HG02759 (cell line): ENCODE data around the gene HAGH.
"Not testable (repeated sequence)": the region's sequence is repeated elsewhere in the genome, so short reads cannot be mapped to it uniquely, and the experiment has no call there.

Experiments
- ATAC-seq: cut with Tn5 transposase; IDR thresholded peaks from one replicate; pipeline ENCODE4 v1.9.1; 2021; ENCODE audit warnings: mild to moderate bottlenecking, moderate library complexity; ENCODE audit not compliant: unreplicated experiment

The HAGH gene

GRCh38 chr16:1815461-1815860 lies 11.2 kb downstream of the HAGH start:
- ATAC-seq = no peak

GRCh38 chr16:1812732-1813163 lies 13.9 kb downstream of the HAGH start:
- no peak for ATAC-seq

GRCh38 chr16:1810536-1810935 lies 16.1 kb downstream of the HAGH start:
- ATAC-seq = no peak

GRCh38 chr16:1810106-1810505 lies 16.5 kb downstream of the HAGH start:
- ATAC-seq = no peak

- ATAC-seq = no peak
These were observed 17.3 kb downstream of the HAGH start for GRCh38 chr16:1809281-1809801.

- no peak for ATAC-seq
These were observed 17.9 kb downstream of the HAGH start for GRCh38 chr16:1808691-1809090.

- ATAC-seq = no peak
These were observed 19.0 kb downstream of the HAGH start for GRCh38 chr16:1807626-1808025.

- no peak for ATAC-seq
These were observed 25.9 kb downstream of the HAGH start for GRCh38 chr16:1800701-1801100.

- ATAC-seq = not testable (repeated sequence)
These were observed 27.4 kb downstream of the HAGH start for GRCh38 chr16:1799263-1799662.

- ATAC-seq = no peak
These were observed 31.5 kb downstream of the HAGH start for GRCh38 chr16:1794908-1795666.

- no peak for ATAC-seq
These were observed 32.3 kb downstream of the HAGH start for GRCh38 chr16:1794221-1794871.

GRCh38 chr16:1793578-1794220 lies 32.9 kb downstream of the HAGH start, which contains the start of gene IGFALS:
Gene IGFALS, minus strand, starts transcription at chr16:1793705. Its CDS starts 53 bp downstream, at chr16:1793652.
- ATAC-seq = no peak

GRCh38 chr16:1792836-1793577 lies 33.6 kb downstream of the HAGH start:
- no peak for ATAC-seq

- ATAC-seq = no peak
These were observed 34.4 kb downstream of the HAGH start for GRCh38 chr16:1791943-1792812.

GRCh38 chr16:1791256-1791942 lies 35.2 kb downstream of the HAGH start:
- ATAC-seq = no peak

GRCh38 chr16:1790611-1791255 lies 35.9 kb downstream of the HAGH start:
- ATAC-seq = no peak

GRCh38 chr16:1790261-1790610 lies 36.4 kb downstream of the HAGH start:
- ATAC-seq = no peak

- ATAC-seq = no peak
These were observed 37.0 kb downstream of the HAGH start for GRCh38 chr16:1789643-1790045.

- ATAC-seq = no peak
These were observed 37.9 kb downstream of the HAGH start for GRCh38 chr16:1788708-1789100.
